IMR-90 (cell line): ENCODE data around the gene C8B. TPM values are rescaled to one million over a fixed set of nuclear protein-coding genes. Genes with fewer than 3 reads are reported as not detected.

Experiments used
- ATAC-seq: fragments of 200-7000 bp; cut with Tn5 transposase; 2 replicates; pipeline ENCODE4 v1.9.1; 2020; ENCODE audit warnings: low read depth, mild to moderate bottlenecking, moderate library complexity
- BruUV-seq: library from RNA; stranded (reverse); fragments of 400-500 nt; replicated peaks from 2 replicates; lab custom pipeline; 2021; lab: Mats Ljungman, UMichigan
- CTCF ChIA-PET: fragments of 300-600 bp; formaldehyde crosslinking; extraction: SDS; loops from one replicate; lab custom pipeline; 2021; ENCODE audit warnings: antibody characterized with exemption; lab: Yijun Ruan, JAX
- POLR2A ChIA-PET: fragments of 300-600 bp; sonication (Branson Sonifier 250); formaldehyde crosslinking; loops from one replicate; lab custom pipeline; 2022; ENCODE audit warnings: antibody characterized with exemption; ENCODE audit not compliant: unreplicated experiment; lab: Charles Lee
- DNase-seq: peaks from one replicate; pipeline ENCODE4 v3.0.0; 2013
- H2AFZ ChIP-seq: replicated peaks from 2 replicates; pipeline ENCODE3; 2013; ENCODE audit warnings: low read length, mild to moderate bottlenecking; ENCODE audit not compliant: poor library complexity
- H2AK5ac ChIP-seq: 2 replicates; pipeline ENCODE4 v1.6.1; 2013; ENCODE audit warnings: low read depth, low read length, inconsistent platforms
- H2AK9ac ChIP-seq: replicated peaks from 2 replicates; pipeline ENCODE3; 2013; ENCODE audit warnings: mild to moderate bottlenecking, low read depth, low read length, moderate library complexity; ENCODE audit not compliant: poor library complexity
- H2BK120ac ChIP-seq: 2 replicates; pipeline ENCODE4 v1.6.1; 2013; ENCODE audit warnings: low read depth, low read length, inconsistent platforms
- H2BK15ac ChIP-seq: 3 replicates; pipeline ENCODE4 v1.6.1; 2013; ENCODE audit warnings: low read depth, low read length, inconsistent platforms
- H2BK20ac ChIP-seq: 2 replicates; pipeline ENCODE4 v1.6.1; 2013; ENCODE audit warnings: low read depth, mild to moderate bottlenecking, inconsistent platforms, low read length, moderate library complexity
- H2BK5ac ChIP-seq: 2 replicates; pipeline ENCODE4 v1.6.1; 2013; ENCODE audit warnings: mild to moderate bottlenecking, low read depth, low read length, inconsistent platforms; ENCODE audit not compliant: poor library complexity, severe bottlenecking
- H3K14ac ChIP-seq: replicated peaks from 2 replicates; pipeline ENCODE4 v1.6.1; 2013; ENCODE audit warnings: low read depth, low read length, inconsistent platforms
- H3K18ac ChIP-seq: 2 replicates; pipeline ENCODE4 v1.6.1; 2013; ENCODE audit warnings: low read depth, low read length, control low read depth
- H3K23ac ChIP-seq: 2 replicates; pipeline ENCODE4 v1.6.1; 2013; ENCODE audit warnings: low read depth, low read length, inconsistent platforms
- H3K27ac ChIP-seq: 2 replicates; pipeline ENCODE4 v1.5.1; 2013; ENCODE audit warnings: mild to moderate bottlenecking, control low read depth, low read length; ENCODE audit not compliant: insufficient read depth
- H3K27me3 ChIP-seq: 2 replicates; pipeline ENCODE4 v1.6.1; 2013; ENCODE audit warnings: low read length; ENCODE audit not compliant: control insufficient read depth, insufficient read depth
- H3K36me3 ChIP-seq: 2 replicates; pipeline ENCODE4 v1.6.1; 2013; ENCODE audit warnings: low read length, mixed read lengths; ENCODE audit not compliant: control insufficient read depth, insufficient read depth
- H3K4ac ChIP-seq: 2 replicates; pipeline ENCODE4 v1.6.1; 2013; ENCODE audit warnings: low read depth, low read length, inconsistent platforms
- H3K4me1 ChIP-seq: 2 replicates; pipeline ENCODE4 v1.6.1; 2013; ENCODE audit warnings: low read length, mixed read lengths; ENCODE audit not compliant: control insufficient read depth, insufficient read depth
- H3K4me2 ChIP-seq: 2 replicates; pipeline ENCODE4 v1.6.1; 2013; ENCODE audit warnings: low read depth, mild to moderate bottlenecking, control low read depth, low read length, moderate library complexity
- H3K4me3 ChIP-seq: 2 replicates; pipeline ENCODE4 v1.5.1; 2013; ENCODE audit warnings: low read depth, mild to moderate bottlenecking, control low read depth, low read length, moderate library complexity; ENCODE audit not compliant: insufficient read depth
- H3K56ac ChIP-seq: 2 replicates; pipeline ENCODE4 v1.6.1; 2013; ENCODE audit warnings: low read length, inconsistent platforms; ENCODE audit not compliant: insufficient read depth; ENCODE audit errors: extremely low read depth
- H3K79me1 ChIP-seq, 2 experiments: 2 replicates each; pipeline ENCODE4 v1.6.1; 2013; ENCODE audit warnings: low read length in 2 of 2, inconsistent platforms in 1 of 2, low read depth in 1 of 2
- H3K9ac ChIP-seq: 2 replicates; pipeline ENCODE4 v1.6.1; 2013; ENCODE audit warnings: low read depth, low read length, control low read depth
- H3K9me1 ChIP-seq: 2 replicates; pipeline ENCODE4 v1.6.1; 2013; ENCODE audit warnings: low read length, inconsistent platforms; ENCODE audit not compliant: insufficient read depth
- H3K9me3 ChIP-seq: 2 replicates; pipeline ENCODE4 v1.6.1; 2013; ENCODE audit warnings: low read length; ENCODE audit not compliant: control insufficient read depth, insufficient read depth
- H4K20me1 ChIP-seq: 2 replicates; pipeline ENCODE4 v1.6.1; 2013; ENCODE audit warnings: low read length, inconsistent platforms; ENCODE audit not compliant: insufficient read depth
- H4K5ac ChIP-seq: 2 replicates; pipeline ENCODE4 v1.6.1; 2013; ENCODE audit warnings: mild to moderate bottlenecking, low read depth, low read length, control low read depth
- H4K8ac ChIP-seq, 2 experiments: 2 replicates each; pipeline ENCODE4 v1.6.1; 2013; ENCODE audit warnings: low read depth in 2 of 2, low read length in 2 of 2, control low read depth in 1 of 2, inconsistent platforms in 1 of 2
- H4K91ac ChIP-seq: 2 replicates; pipeline ENCODE4 v1.6.1; 2013; ENCODE audit warnings: low read depth, low read length, inconsistent platforms; ENCODE audit not compliant: insufficient read depth
- BHLHE40 ChIP-seq: fragments of 150-350 bp; IDR thresholded peaks from 2 replicates; pipeline ENCODE4 v1.6.1; 2016; ENCODE audit warnings: mild to moderate bottlenecking, low read depth, low read length
- CEBPB ChIP-seq: IDR thresholded peaks from 2 replicates; pipeline ENCODE4 v1.6.1; 2012; ENCODE audit warnings: low read depth, low read length, improper control_type of control experiment
- CHD1 ChIP-seq: IDR thresholded peaks from 2 replicates; pipeline ENCODE4 v1.6.1; 2012; ENCODE audit warnings: low read depth, low read length, improper control_type of control experiment
- CTCF ChIP-seq: conservative IDR thresholded peaks from 2 replicates; pipeline ENCODE4 v1.5.1; 2012; ENCODE audit warnings: mild to moderate bottlenecking, low read depth, low read length, improper control_type of control experiment
- ELK1 ChIP-seq: fragments of 150-350 bp; IDR thresholded peaks from 2 replicates; pipeline ENCODE4 v1.6.1; 2016; ENCODE audit warnings: low read depth, mild to moderate bottlenecking, low read length, moderate library complexity, borderline replicate concordance
- FOS ChIP-seq: fragments of 150-350 bp; IDR thresholded peaks from 2 replicates; pipeline ENCODE4 v1.6.1; 2016; ENCODE audit warnings: low read depth, low read length
- MAFK ChIP-seq: IDR thresholded peaks from 2 replicates; pipeline ENCODE4 v1.6.1; 2012; ENCODE audit warnings: low read depth, low read length, improper control_type of control experiment
- MXI1 ChIP-seq: IDR thresholded peaks from 2 replicates; pipeline ENCODE4 v1.6.1; 2012; ENCODE audit warnings: low read depth, mild to moderate bottlenecking, low read length, moderate library complexity, borderline replicate concordance
- NFE2L2 ChIP-seq: fragments of 150-350 bp; IDR thresholded peaks from 2 replicates; pipeline ENCODE4 v1.6.1; 2016; ENCODE audit warnings: low read depth, mild to moderate bottlenecking, low read length
- POLR2A ChIP-seq: IDR thresholded peaks from 2 replicates; pipeline ENCODE4 v1.6.1; 2012; ENCODE audit warnings: mild to moderate bottlenecking, low read depth, low read length
- RAD21 ChIP-seq: IDR thresholded peaks from 2 replicates; pipeline ENCODE4 v1.6.1; 2012; ENCODE audit warnings: low read length, improper control_type of control experiment
- RCOR1 ChIP-seq: IDR thresholded peaks from 2 replicates; pipeline ENCODE4 v1.6.1; 2012; ENCODE audit warnings: mild to moderate bottlenecking, low read length, improper control_type of control experiment; ENCODE audit not compliant: insufficient replicate concordance
- RFX5 ChIP-seq: IDR thresholded peaks from 2 replicates; pipeline ENCODE4 v1.8.0; 2012; ENCODE audit warnings: low read depth, mild to moderate bottlenecking, low read length, moderate library complexity
- USF2 ChIP-seq: fragments of 150-350 bp; IDR thresholded peaks from 2 replicates; pipeline ENCODE4 v1.6.1; 2017; ENCODE audit warnings: mild to moderate bottlenecking, antibody characterized with exemption, low read length, low read depth
- WGBS, 2 experiments: methylation state at CpG; one replicate each; pipeline versions ENCODE4 v1.1.5 to v1.1.7; 2013; ENCODE audit warnings: missing lambda C conversion rate in 2 of 2; ENCODE audit not compliant: insufficient read length in 1 of 2; ENCODE audit errors: extremely low coverage in 2 of 2; 5-methylcytosine and 5-hydroxymethylcytosine counted together
- dilution Hi-C: fragments of 300-500 bp; cut with HindIII; formaldehyde crosslinking; loops from one replicate; pipeline ENCODE4 v1.14.3; 2018; ENCODE audit warnings: low sequenced_read_pairs; ENCODE audit not compliant: unreplicated experiment
- in situ Hi-C: fragments of 300-500 bp; cut with MboI; formaldehyde crosslinking; loops from 3 replicates; pipeline ENCODE4 v1.14.3; 2019; ENCODE audit warnings: low sequenced_read_pairs, inconsistent platforms, mixed read lengths
- intact Hi-C: fragments of 100-400 bp; cut with micrococcal nuclease; formaldehyde crosslinking; loops from 2 replicates; pipeline ENCODE4 v1.10.0; 2022
- polyA plus RNA-seq, 3 experiments: library from polyadenylated mRNA; depleted of rRNA; stranded (reverse); fragments of >200 nt; gene quantifications; 2 replicates each; pipeline ENCODE4 v1.2.3, GENCODE V29; 2012; ENCODE audit warnings: low replicate concordance in 1 of 3
- total RNA-seq: library from RNA; depleted of rRNA; stranded (reverse); fragments of >200 nt; gene quantifications from 2 replicates; pipeline ENCODE4 v1.2.3, GENCODE V29; 2012

C8B gene
- total and polyA plus RNA-seq, 2 of the 4 experiments (the other 2 are of a cell fraction) = not detected

DNA sequence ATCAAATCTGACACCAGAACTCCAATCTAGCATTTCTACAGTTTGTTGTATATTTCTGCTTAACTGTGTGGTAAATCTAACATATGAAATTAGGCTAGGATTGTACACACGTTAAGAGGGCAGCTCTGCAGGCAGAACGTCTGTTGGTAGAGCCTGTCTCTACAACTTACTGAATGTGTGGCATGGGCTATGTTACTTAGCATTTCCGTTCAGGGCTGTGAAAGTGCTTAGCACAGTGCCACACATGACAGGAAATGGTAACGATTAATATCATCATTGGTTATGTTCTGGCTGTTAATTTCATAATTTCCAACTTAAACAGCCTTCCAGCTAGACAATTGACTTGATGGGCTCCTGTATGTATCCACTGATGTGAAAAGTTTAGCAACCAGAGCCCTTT, 9.6 kb upstream of the C8B start:
- no peak overlapping the region for H3K27ac ChIP-seq
- ChIA-PET POLR2A (no interaction called here), CTCF (no interaction called here)
- H2AK9ac ChIP-seq = no peak overlapping the region
- no peaks in the 10 kb centered on the region for H3K79me1 ChIP-seq
- no peak overlapping the region for H2AK5ac ChIP-seq
- WGBS, 2 experiments = no CpG with 5 or more reads among the region's 4 CpGs
- H3K9ac ChIP-seq = no peak overlapping the region
- no peak overlapping the region for H2BK5ac ChIP-seq
- no peaks in the 10 kb centered on the region for H3K36me3 ChIP-seq
- intact Hi-C loops (no loop called here), in situ Hi-C loops (no loop called here), dilution Hi-C loops (no loop called here)
- no peaks in the 10 kb centered on the region for H3K4me1 ChIP-seq
- no peak for DNase-seq
- TF ChIP-seq NFE2L2 (no peak), ELK1 (no peak), BHLHE40 (no peak), MXI1 (no peak), RFX5 (no peak), RAD21 (no peak), CHD1 (no peak), FOS (no peak), RCOR1 (no peak), CEBPB (no peak), USF2 (no peak), CTCF (no peak), POLR2A (no peak), MAFK (no peak)
- no peak overlapping the region for H2BK15ac ChIP-seq
- H2AFZ ChIP-seq = no peak overlapping the region
- H3K27me3 ChIP-seq = peaks cover 7% of the 10 kb centered on the region
- no peak overlapping the region for H2BK20ac ChIP-seq
- no peak overlapping the region for H3K4me3 ChIP-seq
- no peak overlapping the region for H4K91ac ChIP-seq
- H3K14ac ChIP-seq = no peak overlapping the region
- no peaks in the 10 kb centered on the region for H3K9me1 ChIP-seq
- H3K18ac ChIP-seq = no peak overlapping the region
- BruUV-seq = no TSS peak
- H3K9me3 ChIP-seq = no peaks in the 10 kb centered on the region
- no peak overlapping the region for H3K23ac ChIP-seq
- no peak overlapping the region for H2BK120ac ChIP-seq
- H4K8ac ChIP-seq = no peak overlapping the region
- no peaks in the 10 kb centered on the region for H4K20me1 ChIP-seq
- no peak for ATAC-seq
- no peak overlapping the region for H3K4me2 ChIP-seq
- H3K56ac ChIP-seq = no peak overlapping the region
- no peak overlapping the region for H4K5ac ChIP-seq
- no peak overlapping the region for H3K4ac ChIP-seq
